Activated naive CD8-positive, alpha-beta T cell treated with anti-CD3 and anti-CD28 coated beads, Interleukin-2, amount 50 U/mL, for 24 hours (primary cell): ENCODE data around the gene BBS7.

Source experiments
- ATAC-seq: fragments of 150-1000 bp; cut with Tn5 transposase; one replicate; pipeline ENCODE4 v1.10.0; 2021
- DNase-seq: peaks from one replicate; pipeline ENCODE4 v3.0.0; 2021
- H3K27ac Mint-ChIP-seq: one replicate; pipeline ENCODE4 v1.8.0; 2021; ENCODE audit warnings: mild to moderate bottlenecking, mixed read lengths
- H3K27me3 Mint-ChIP-seq: one replicate; pipeline ENCODE4 v1.8.0; 2021; ENCODE audit warnings: mixed read lengths
- H3K36me3 Mint-ChIP-seq: one replicate; pipeline ENCODE4 v1.8.0; 2021; ENCODE audit warnings: low read depth, mixed read lengths
- H3K4me1 Mint-ChIP-seq: one replicate; pipeline ENCODE4 v1.8.0; 2021; ENCODE audit warnings: mixed read lengths
- H3K4me3 Mint-ChIP-seq: one replicate; pipeline ENCODE4 v1.8.0; 2021; ENCODE audit warnings: mild to moderate bottlenecking, moderate library complexity, mixed read lengths
- H3K9me3 Mint-ChIP-seq: one replicate; pipeline ENCODE4 v1.8.0; 2021; ENCODE audit warnings: mixed read lengths

The BBS7 gene

GRCh38 chr4:121789960-121790829 lies 80.1 kb downstream of the BBS7 start:
- Mint-ChIP-seq H3K27ac (no peak overlapping the region), H3K36me3 (no peaks in the 10 kb centered on the region), H3K4me3 (no peak overlapping the region), H3K9me3 (no peaks in the 10 kb centered on the region), H3K4me1 (no peaks in the 10 kb centered on the region), H3K27me3 (peaks cover 24% of the 10 kb centered on the region)
- no peak for DNase-seq
- no peak for ATAC-seq

- no peak overlapping the region for H3K27ac Mint-ChIP-seq
- H3K9me3 Mint-ChIP-seq: no peaks in the 10 kb centered on the region
- no peaks in the 10 kb centered on the region for H3K4me1 Mint-ChIP-seq
- H3K27me3 Mint-ChIP-seq: peaks cover 19% of the 10 kb centered on the region
- no peak for DNase-seq
- no peaks in the 10 kb centered on the region for H3K36me3 Mint-ChIP-seq
- no peak overlapping the region for H3K4me3 Mint-ChIP-seq
- ATAC-seq: no peak
These were observed 80.8 kb downstream of the BBS7 start for GRCh38 chr4:121789455-121789854.

- Mint-ChIP-seq H3K9me3 (no peaks in the 10 kb centered on the region), H3K4me3 (no peak overlapping the region), H3K4me1 (no peaks in the 10 kb centered on the region), H3K36me3 (no peaks in the 10 kb centered on the region), H3K27ac (no peak overlapping the region), H3K27me3 (peaks cover 19% of the 10 kb centered on the region)
- ATAC-seq: no peak
- DNase-seq: no peak
These were observed 81.4 kb downstream of the BBS7 start for GRCh38 chr4:121788896-121789295.

- Mint-ChIP-seq H3K4me3 (no peak overlapping the region), H3K27ac (no peak overlapping the region), H3K4me1 (no peaks in the 10 kb centered on the region), H3K9me3 (no peaks in the 10 kb centered on the region), H3K27me3 (peaks cover 22% of the 10 kb centered on the region), H3K36me3 (no peaks in the 10 kb centered on the region)
- ATAC-seq (no peak), DNase-seq (no peak)
These were observed 84.1 kb downstream of the BBS7 start for GRCh38 chr4:121786221-121786620.

GRCh38 chr4:121785479-121785878 lies 84.8 kb downstream of the BBS7 start:
- peaks cover 24% of the 10 kb centered on the region for H3K27me3 Mint-ChIP-seq
- H3K9me3 Mint-ChIP-seq: no peaks in the 10 kb centered on the region
- no peak overlapping the region for H3K27ac Mint-ChIP-seq
- no peaks in the 10 kb centered on the region for H3K36me3 Mint-ChIP-seq
- DNase-seq (no peak), ATAC-seq (no peak)
- no peaks in the 10 kb centered on the region for H3K4me1 Mint-ChIP-seq
- H3K4me3 Mint-ChIP-seq: no peak overlapping the region

GRCh38 chr4:121784975-121785374 lies 85.3 kb downstream of the BBS7 start:
- ATAC-seq (no peak), DNase-seq (no peak)
- H3K27me3 Mint-ChIP-seq: peaks cover 23% of the 10 kb centered on the region
- no peaks in the 10 kb centered on the region for H3K4me1 Mint-ChIP-seq
- H3K9me3 Mint-ChIP-seq: no peaks in the 10 kb centered on the region
- H3K27ac Mint-ChIP-seq: no peak overlapping the region
- H3K36me3 Mint-ChIP-seq: no peaks in the 10 kb centered on the region
- H3K4me3 Mint-ChIP-seq: no peak overlapping the region

- H3K4me1 Mint-ChIP-seq: no peaks in the 10 kb centered on the region
- no peak for DNase-seq
- peaks cover 21% of the 10 kb centered on the region for H3K27me3 Mint-ChIP-seq
- H3K9me3 Mint-ChIP-seq: no peaks in the 10 kb centered on the region
- no peaks in the 10 kb centered on the region for H3K36me3 Mint-ChIP-seq
- no peak for ATAC-seq
- no peak overlapping the region for H3K27ac Mint-ChIP-seq
- H3K4me3 Mint-ChIP-seq: no peak overlapping the region
These were observed 85.9 kb downstream of the BBS7 start for GRCh38 chr4:121784401-121784800.

- Mint-ChIP-seq H3K36me3 (no peaks in the 10 kb centered on the region), H3K4me1 (no peaks in the 10 kb centered on the region), H3K27me3 (peaks cover 12% of the 10 kb centered on the region), H3K27ac (no peak overlapping the region), H3K4me3 (no peak overlapping the region), H3K9me3 (no peaks in the 10 kb centered on the region)
- ATAC-seq (no peak), DNase-seq (no peak)
These were observed 87.1 kb downstream of the BBS7 start for GRCh38 chr4:121783210-121783609.

- no peak for ATAC-seq
- H3K36me3 Mint-ChIP-seq: no peaks in the 10 kb centered on the region
- no peak overlapping the region for H3K4me3 Mint-ChIP-seq
- peaks cover 10% of the 10 kb centered on the region for H3K27me3 Mint-ChIP-seq
- no peaks in the 10 kb centered on the region for H3K9me3 Mint-ChIP-seq
- no peak overlapping the region for H3K27ac Mint-ChIP-seq
- no peaks in the 10 kb centered on the region for H3K4me1 Mint-ChIP-seq
- DNase-seq: no peak
These were observed 91.2 kb downstream of the BBS7 start for GRCh38 chr4:121778991-121779628.

- DNase-seq (no peak), ATAC-seq (peak; percentile 7)
- Mint-ChIP-seq H3K4me1 (no peaks in the 10 kb centered on the region), H3K9me3 (no peaks in the 10 kb centered on the region), H3K36me3 (no peaks in the 10 kb centered on the region), H3K4me3 (no peak overlapping the region), H3K27ac (no peak overlapping the region), H3K27me3 (peaks cover 4% of the 10 kb centered on the region)
These were observed 92.6 kb downstream of the BBS7 start for GRCh38 chr4:121777625-121778024.

- Mint-ChIP-seq H3K4me3 (no peak overlapping the region), H3K4me1 (no peaks in the 10 kb centered on the region), H3K9me3 (no peaks in the 10 kb centered on the region), H3K27me3 (peaks cover 4% of the 10 kb centered on the region), H3K36me3 (no peaks in the 10 kb centered on the region), H3K27ac (no peak overlapping the region)
- DNase-seq (no peak), ATAC-seq (no peak)
These were observed 93.5 kb downstream of the BBS7 start for GRCh38 chr4:121776610-121777401.
